GM19099 (cell line): ENCODE measurements around the gene LPCAT1.

Experiments
- POLR2A ChIP-seq: IDR thresholded peaks from 3 replicates; pipeline ENCODE4 v1.6.1; 2011; ENCODE audit warnings: low read depth; ENCODE audit not compliant: insufficient read length; ENCODE audit errors: extremely low read depth

LPCAT1 gene

GRCh38 chr5:1546556-1546955, 22.8 kb upstream of the LPCAT1 start:
- TF ChIP-seq POLR2A: no peak

- no peak for TF ChIP-seq POLR2A
Observed at GRCh38 chr5:1545805-1546355, 22.1 kb upstream of the LPCAT1 start.

- no peak for TF ChIP-seq POLR2A
Observed at GRCh38 chr5:1545126-1545804, 21.5 kb upstream of the LPCAT1 start.

GRCh38 chr5:1544294-1544961, 20.7 kb upstream of the LPCAT1 start:
- TF ChIP-seq POLR2A: no peak

- TF ChIP-seq POLR2A: no peak
Observed at GRCh38 chr5:1543398-1544293, 19.9 kb upstream of the LPCAT1 start.

DNA sequence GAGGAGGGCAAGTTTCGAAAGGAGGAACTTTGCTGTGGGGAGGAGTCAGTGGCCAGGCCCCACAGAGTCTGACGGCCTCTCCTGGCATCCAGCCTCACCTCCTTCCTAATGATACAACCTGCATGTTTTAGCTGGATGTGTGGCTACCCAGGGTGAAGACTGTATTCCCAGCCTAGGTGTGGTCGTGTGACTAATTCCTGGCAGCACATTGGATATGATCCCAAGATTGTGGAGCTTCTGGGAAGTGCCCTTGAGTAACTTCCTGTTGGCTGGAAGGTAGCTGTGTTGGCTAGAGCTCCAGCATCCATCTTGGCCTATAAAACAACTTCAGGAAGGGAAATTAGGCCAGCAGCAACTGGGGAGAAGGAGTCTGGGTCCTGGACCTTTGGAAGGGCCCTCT, 19.0 kb upstream of the LPCAT1 start:
- TF ChIP-seq POLR2A: no peak

GRCh38 chr5:1541702-1542400, 18.1 kb upstream of the LPCAT1 start:
- no peak for TF ChIP-seq POLR2A

DNA sequence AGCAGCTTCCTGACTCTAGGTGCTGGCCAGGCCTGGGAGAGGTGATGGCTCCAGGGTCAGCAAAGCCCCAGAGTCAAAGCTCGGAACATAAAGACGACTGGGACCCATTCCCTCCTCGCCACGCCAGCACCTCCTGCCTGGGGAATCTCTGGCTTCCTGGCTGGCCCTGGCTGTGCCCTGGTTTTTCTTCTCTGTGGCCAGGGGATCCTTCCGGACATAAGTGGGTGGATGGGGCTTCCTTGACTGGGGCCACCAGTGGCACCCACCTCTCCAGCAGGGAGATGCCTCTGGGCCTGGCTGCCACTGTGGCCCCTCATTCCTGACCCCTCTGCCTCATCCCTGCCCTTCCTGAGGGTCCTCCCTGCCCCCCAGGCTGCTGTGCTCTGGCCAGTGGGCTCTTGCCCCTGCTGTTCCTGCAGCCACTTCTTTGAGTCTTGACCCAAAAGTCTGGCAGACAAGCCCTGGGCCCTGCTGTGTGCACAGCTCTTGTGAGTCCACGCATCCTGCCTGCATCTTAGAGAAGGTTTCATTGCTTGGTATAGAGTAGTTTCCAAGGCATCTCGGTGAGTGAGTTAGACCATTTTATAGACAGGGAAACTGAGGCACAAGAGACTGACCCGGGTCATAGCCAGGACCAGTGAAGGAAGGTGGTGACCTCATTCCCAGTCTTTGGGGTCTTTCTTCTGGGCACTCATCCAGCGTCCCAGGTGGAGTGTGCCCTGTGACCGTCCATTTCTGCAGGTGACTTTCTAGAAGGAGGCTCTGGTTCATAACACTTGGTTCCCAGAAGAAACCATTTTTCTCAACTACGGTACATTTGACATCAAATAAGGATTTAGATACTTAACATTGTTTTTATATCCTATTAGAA, 17.3 kb upstream of the LPCAT1 start:
- TF ChIP-seq POLR2A: no peak

DNA sequence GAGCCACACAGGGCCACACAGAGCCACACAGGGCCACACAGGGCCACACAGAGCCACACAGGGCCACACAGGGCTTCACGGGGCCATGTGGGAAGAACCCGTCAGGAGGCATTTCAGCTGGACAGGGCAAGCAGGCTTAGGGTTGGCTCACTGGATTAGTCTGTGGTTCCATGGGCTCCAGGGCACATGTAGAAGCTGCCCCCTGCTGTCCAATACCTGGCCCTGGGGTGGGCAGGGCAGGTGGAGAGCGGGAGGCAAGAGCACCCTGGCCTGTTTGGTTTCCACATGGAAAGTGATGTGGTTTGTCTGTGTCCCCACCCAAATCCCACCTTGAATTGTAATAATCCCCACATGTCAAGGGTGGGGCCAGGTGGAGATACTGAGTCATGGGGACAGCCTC, 16.4 kb upstream of the LPCAT1 start:
- no peak for TF ChIP-seq POLR2A

- no peak for TF ChIP-seq POLR2A
Observed at GRCh38 chr5:1538741-1539392, 15.1 kb upstream of the LPCAT1 start.

GRCh38 chr5:1538276-1538675, 14.5 kb upstream of the LPCAT1 start:
- no peak for TF ChIP-seq POLR2A

DNA sequence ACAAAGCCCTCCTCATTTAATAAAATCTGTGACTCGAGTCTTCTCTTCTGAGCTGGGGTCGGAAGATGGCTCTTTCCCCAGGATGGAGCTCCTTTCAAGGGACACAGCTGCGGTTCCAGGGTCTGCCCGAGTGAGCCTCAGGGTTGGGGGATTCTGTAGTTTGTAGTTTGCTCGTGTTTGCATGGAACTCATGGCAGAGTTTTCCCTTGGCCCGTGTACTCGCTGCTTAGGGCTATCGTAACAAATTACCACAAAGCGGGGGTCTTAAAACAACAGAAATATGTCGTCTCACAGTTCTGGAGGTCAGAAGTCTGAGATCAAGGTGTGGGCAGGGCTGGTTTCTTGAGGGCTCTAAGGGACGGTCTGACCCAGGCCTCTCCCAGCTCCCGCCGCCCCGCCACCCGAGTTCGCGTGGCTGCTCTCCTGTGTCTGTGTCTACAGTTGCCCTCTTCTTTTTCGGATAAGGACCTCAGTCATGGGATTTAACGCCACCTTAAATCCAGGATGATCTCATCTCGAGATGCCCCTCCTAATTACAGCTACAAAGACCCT, 13.9 kb upstream of the LPCAT1 start:
- TF ChIP-seq POLR2A: no peak

- no peak for TF ChIP-seq POLR2A
Observed at GRCh38 chr5:1536871-1537602, 13.3 kb upstream of the LPCAT1 start.

DNA sequence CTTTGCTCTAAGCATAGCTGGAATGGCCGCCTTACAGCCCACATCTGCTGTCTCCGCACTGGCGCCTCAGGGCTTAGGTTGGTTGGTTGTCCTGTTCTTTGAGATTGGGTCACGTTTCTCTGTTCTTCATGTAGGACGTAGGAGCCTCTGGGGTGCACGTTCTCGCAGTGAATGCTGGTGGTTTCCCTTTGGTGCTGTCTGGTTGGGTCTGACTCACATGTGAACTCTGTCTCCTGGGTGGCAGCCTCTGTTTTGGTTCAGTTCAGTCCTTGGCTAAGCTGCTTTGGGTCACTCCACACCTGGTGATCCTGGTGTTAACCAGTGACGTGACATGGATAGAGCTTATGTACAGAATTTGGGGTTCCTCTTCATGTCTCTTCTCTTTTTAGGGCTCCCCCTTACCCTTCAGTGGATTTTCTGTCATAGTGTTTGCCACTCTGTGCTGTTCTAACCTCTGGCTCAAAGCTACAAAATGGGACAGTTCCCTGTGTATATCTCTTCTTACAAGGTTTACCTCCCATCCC, 12.6 kb upstream of the LPCAT1 start:
- TF ChIP-seq POLR2A: peak; percentile 52
